GM12864 (cell line): Measurements from ENCODE around the gene ST3GAL3.

Source experiments
- DNase-seq: peaks from one replicate; pipeline ENCODE4 v3.0.0-alpha.2; 2011; ENCODE audit warnings: low read depth
- H3K4me3 ChIP-seq: 2 replicates; pipeline ENCODE4 v1.5.1; 2011; ENCODE audit warnings: mild to moderate bottlenecking, low read depth, low read length, control low read depth
- CTCF ChIP-seq: IDR thresholded peaks from 2 replicates; pipeline ENCODE4 v1.5.1; 2011; ENCODE audit warnings: low read depth, mild to moderate bottlenecking, moderate library complexity, low read length, control low read depth, inconsistent platforms; ENCODE audit errors: missing control alignments

Gene ST3GAL3

GRCh38 chr1:43703836-43704235 lies 3.5 kb upstream of the ST3GAL3 start:
- no peak for DNase-seq
- TF ChIP-seq CTCF, result no peak

GRCh38 chr1:43704838-43705237 lies 2.5 kb upstream of the ST3GAL3 start:
- TF ChIP-seq CTCF, result peak; percentile 45
- H3K4me3 ChIP-seq, result no peak overlapping the region
- DNase-seq, result no peak

More at GRCh38 chr1:43703836-43704235, 3.5 kb upstream of the ST3GAL3 start:
- no peak overlapping the region for H3K4me3 ChIP-seq

- no peak overlapping the region for H3K4me3 ChIP-seq
- no peak for DNase-seq
- no peak for TF ChIP-seq CTCF
Observed at GRCh38 chr1:43705334-43705733, 2.0 kb upstream of the ST3GAL3 start.

GRCh38 chr1:43705982-43706597 lies 1.2 kb upstream of the ST3GAL3 start:
- peak overlapping the region; percentile 89 for H3K4me3 ChIP-seq
- no peak for TF ChIP-seq CTCF
- no peak for DNase-seq

- TF ChIP-seq CTCF, result no peak
- no peak for DNase-seq
- H3K4me3 ChIP-seq, result peak overlapping the region; percentile 89
Observed at GRCh38 chr1:43706598-43707189, 642 bp upstream of the ST3GAL3 start.

GRCh38 chr1:43708002-43708410 lies 670 bp downstream of the ST3GAL3 start:
- peak overlapping the region; percentile 89 for H3K4me3 ChIP-seq
- no peak for DNase-seq
- TF ChIP-seq CTCF, result no peak

- H3K4me3 ChIP-seq, result no peak overlapping the region
- TF ChIP-seq CTCF, result no peak
- DNase-seq, result no peak
Observed at GRCh38 chr1:43711049-43711448, 3.7 kb downstream of the ST3GAL3 start.
